Keratinocyte (primary cell): Measurements from ENCODE around the gene NFATC2. TPM values are rescaled to one million over a fixed set of nuclear protein-coding genes. Genes with fewer than 3 reads are reported as not detected.

Source experiments
- DNase-seq: peaks from one replicate; pipeline ENCODE4 v3.0.0-alpha.2; 2011; ENCODE audit warnings: low read depth, missing footprints, low spot score
- FAIRE-seq: peaks from 2 replicates; lab custom pipeline; 2011; peaks lifted over from hg19 to GRCh38; lab: Jason Lieb, UNC
- H2AFZ ChIP-seq: 2 replicates; pipeline ENCODE4 v1.6.0; 2012; ENCODE audit warnings: low read length, control low read depth, inconsistent platforms; ENCODE audit not compliant: control insufficient read depth
- H3K27ac ChIP-seq: 2 replicates; pipeline ENCODE4 v1.5.1; 2011; ENCODE audit warnings: low read length; ENCODE audit not compliant: control insufficient read depth, insufficient read depth
- H3K27me3 ChIP-seq: 3 replicates; pipeline ENCODE4 v1.6.0; 2011; ENCODE audit warnings: low read length; ENCODE audit not compliant: control insufficient read depth, insufficient read depth; ENCODE audit errors: extremely low read depth
- H3K36me3 ChIP-seq, 2 experiments: 2 replicates in 1 of 2; 3 replicates in 1 of 2; pipeline ENCODE4 v1.5.1; 2011; ENCODE audit warnings: low read length in 2 of 2, mild to moderate bottlenecking in 1 of 2; ENCODE audit not compliant: control insufficient read depth in 2 of 2, insufficient read depth in 2 of 2; ENCODE audit errors: extremely low read depth in 1 of 2
- H3K4me1 ChIP-seq: 3 replicates; pipeline ENCODE4 v1.5.1; 2011; ENCODE audit warnings: low read length; ENCODE audit not compliant: control insufficient read depth, insufficient read depth; ENCODE audit errors: extremely low read depth
- H3K4me2 ChIP-seq: 3 replicates; pipeline ENCODE4 v1.6.0; 2011; ENCODE audit warnings: low read depth, low read length; ENCODE audit not compliant: control insufficient read depth, insufficient read depth; ENCODE audit errors: extremely low read depth
- H3K4me3 ChIP-seq, 3 experiments: fragments of 200-600 bp in 1 of 3; sonication (generic) in 1 of 3; 2 replicates in 2 of 3; 3 replicates in 1 of 3; pipeline ENCODE4 v1.5.1; 2011 to 2016; ENCODE audit warnings: low read length in 3 of 3, mild to moderate bottlenecking in 3 of 3, control low read depth in 2 of 3, inconsistent platforms in 1 of 3, low read depth in 1 of 3, mixed read lengths in 1 of 3, mixed run types in 1 of 3, moderate library complexity in 1 of 3; ENCODE audit not compliant: control insufficient read depth in 2 of 3, insufficient read depth in 2 of 3; ENCODE audit errors: extremely low read depth in 1 of 3
- H3K79me2 ChIP-seq: 2 replicates; pipeline ENCODE4 v1.6.0; 2012; ENCODE audit warnings: low read length; ENCODE audit not compliant: control insufficient read depth, insufficient read depth
- H3K9ac ChIP-seq: 3 replicates; pipeline ENCODE4 v1.6.0; 2011; ENCODE audit warnings: low read length; ENCODE audit not compliant: control insufficient read depth, insufficient read depth; ENCODE audit errors: extremely low read depth
- H3K9me1 ChIP-seq: 3 replicates; pipeline ENCODE4 v1.6.0; 2011; ENCODE audit warnings: low read length; ENCODE audit not compliant: control insufficient read depth, insufficient read depth; ENCODE audit errors: extremely low read depth
- H3K9me3 ChIP-seq: 2 replicates; pipeline ENCODE4 v1.5.1; 2012; ENCODE audit warnings: low read depth, low read length; ENCODE audit not compliant: control insufficient read depth
- H4K20me1 ChIP-seq: 3 replicates; pipeline ENCODE4 v1.6.0; 2011; ENCODE audit warnings: low read length; ENCODE audit not compliant: control insufficient read depth, insufficient read depth; ENCODE audit errors: extremely low read depth
- EZH2 ChIP-seq: IDR thresholded peaks from one replicate; pipeline ENCODE4 v1.6.1; 2012; ENCODE audit warnings: inconsistent platforms, mild to moderate bottlenecking, low read length, moderate library complexity
- dilution Hi-C: fragments of 300-500 bp; cut with MboI; formaldehyde crosslinking; loops from one replicate; pipeline ENCODE4 v1.7.0; 2020; ENCODE audit warnings: low sequenced_read_pairs; ENCODE audit not compliant: extremely low pct_ligation_motif_present
- polyA plus RNA-seq, 5 experiments: library from polyadenylated mRNA; depleted of rRNA in 3 of 5; stranded (reverse) in 3 of 5; stranded (forward) in 1 of 5; unstranded in 1 of 5; fragments of >200 nt; gene quantifications; 1 replicate in 1 of 5; 2 replicates in 3 of 5; 3 replicates in 1 of 5; pipeline versions ENCODE4 v1.2.1 to v1.2.3, GENCODE V29; 2011 to 2012; ENCODE audit warnings: missing spikeins in 2 of 5, low read depth in 1 of 5, low replicate concordance in 1 of 5
- TF ChIP-seq, protein P1 (sequence below), 3 experiments: IDR thresholded peaks in 1 of 3; conservative IDR thresholded peaks in 1 of 3; optimal IDR thresholded peaks in 1 of 3; 2 replicates in 2 of 3; 3 replicates in 1 of 3; pipeline versions ENCODE3 to v1.5.1; 2011; ENCODE audit warnings: low read length in 3 of 3, mild to moderate bottlenecking in 3 of 3, moderate library complexity in 2 of 3, control low read depth in 1 of 3, inconsistent platforms in 1 of 3; ENCODE audit not compliant: insufficient read depth in 2 of 3; ENCODE audit errors: extremely low read depth in 1 of 3

Gene NFATC2
- polyA plus RNA-seq, 1 donor (not counting 4 experiments of a cell fraction or from before 2014, with no cell fraction given), result 0.05 TPM

DNA sequence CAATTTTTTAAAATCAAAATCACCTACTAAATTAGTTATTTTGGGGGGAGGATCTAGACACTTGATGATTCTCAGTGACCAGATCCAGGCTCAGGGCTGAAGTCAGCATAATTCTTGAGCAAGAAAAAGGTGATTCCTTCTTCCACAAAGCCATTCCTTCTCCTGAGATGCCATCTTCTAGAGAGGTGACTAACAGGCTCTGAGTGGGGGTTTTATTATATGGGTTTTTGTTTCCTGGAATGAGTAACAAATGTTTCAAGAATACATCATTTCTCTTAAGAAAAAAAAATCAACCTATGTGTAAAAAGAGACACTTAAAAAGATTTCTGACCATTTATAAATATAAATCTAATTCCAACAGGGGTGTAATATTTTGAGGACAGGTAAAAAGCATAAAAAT, 154.3 kb downstream of the NFATC2 start:
- TF ChIP-seq, protein P1, sequence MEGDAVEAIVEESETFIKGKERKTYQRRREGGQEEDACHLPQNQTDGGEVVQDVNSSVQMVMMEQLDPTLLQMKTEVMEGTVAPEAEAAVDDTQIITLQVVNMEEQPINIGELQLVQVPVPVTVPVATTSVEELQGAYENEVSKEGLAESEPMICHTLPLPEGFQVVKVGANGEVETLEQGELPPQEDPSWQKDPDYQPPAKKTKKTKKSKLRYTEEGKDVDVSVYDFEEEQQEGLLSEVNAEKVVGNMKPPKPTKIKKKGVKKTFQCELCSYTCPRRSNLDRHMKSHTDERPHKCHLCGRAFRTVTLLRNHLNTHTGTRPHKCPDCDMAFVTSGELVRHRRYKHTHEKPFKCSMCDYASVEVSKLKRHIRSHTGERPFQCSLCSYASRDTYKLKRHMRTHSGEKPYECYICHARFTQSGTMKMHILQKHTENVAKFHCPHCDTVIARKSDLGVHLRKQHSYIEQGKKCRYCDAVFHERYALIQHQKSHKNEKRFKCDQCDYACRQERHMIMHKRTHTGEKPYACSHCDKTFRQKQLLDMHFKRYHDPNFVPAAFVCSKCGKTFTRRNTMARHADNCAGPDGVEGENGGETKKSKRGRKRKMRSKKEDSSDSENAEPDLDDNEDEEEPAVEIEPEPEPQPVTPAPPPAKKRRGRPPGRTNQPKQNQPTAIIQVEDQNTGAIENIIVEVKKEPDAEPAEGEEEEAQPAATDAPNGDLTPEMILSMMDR (optimal IDR thresholded peaks at IDR 0.05 in 1 of 3, IDR thresholded peaks at IDR 0.05 in 1 of 3, conservative IDR thresholded peaks at IDR 0.05 in 1 of 3; ENCODE audit: extremely low read depth in 1 of 3, insufficient read depth in 2 of 3, low read length in 3 of 3), result no peak
- TF ChIP-seq EZH2, result no peak
- Histone ChIP-seq H3K4me1 (peaks cover 10% of the 10 kb centered on the region), H3K36me3 (no peaks in the 10 kb centered on the region), H3K4me2 (no peak overlapping the region), H3K9me1 (no peaks in the 10 kb centered on the region), H3K27ac (no peak overlapping the region), H4K20me1 (no peaks in the 10 kb centered on the region), H3K27me3 (peaks cover 18% of the 10 kb centered on the region), H2AFZ (no peak overlapping the region), H3K79me2 (no peaks in the 10 kb centered on the region), H3K4me3 (no peak overlapping the region), H3K9me3 (no peaks in the 10 kb centered on the region), H3K9ac (no peak overlapping the region)
- no peak for DNase-seq
- FAIRE-seq, result no peak
- dilution Hi-C loops, result no loop called here

DNA sequence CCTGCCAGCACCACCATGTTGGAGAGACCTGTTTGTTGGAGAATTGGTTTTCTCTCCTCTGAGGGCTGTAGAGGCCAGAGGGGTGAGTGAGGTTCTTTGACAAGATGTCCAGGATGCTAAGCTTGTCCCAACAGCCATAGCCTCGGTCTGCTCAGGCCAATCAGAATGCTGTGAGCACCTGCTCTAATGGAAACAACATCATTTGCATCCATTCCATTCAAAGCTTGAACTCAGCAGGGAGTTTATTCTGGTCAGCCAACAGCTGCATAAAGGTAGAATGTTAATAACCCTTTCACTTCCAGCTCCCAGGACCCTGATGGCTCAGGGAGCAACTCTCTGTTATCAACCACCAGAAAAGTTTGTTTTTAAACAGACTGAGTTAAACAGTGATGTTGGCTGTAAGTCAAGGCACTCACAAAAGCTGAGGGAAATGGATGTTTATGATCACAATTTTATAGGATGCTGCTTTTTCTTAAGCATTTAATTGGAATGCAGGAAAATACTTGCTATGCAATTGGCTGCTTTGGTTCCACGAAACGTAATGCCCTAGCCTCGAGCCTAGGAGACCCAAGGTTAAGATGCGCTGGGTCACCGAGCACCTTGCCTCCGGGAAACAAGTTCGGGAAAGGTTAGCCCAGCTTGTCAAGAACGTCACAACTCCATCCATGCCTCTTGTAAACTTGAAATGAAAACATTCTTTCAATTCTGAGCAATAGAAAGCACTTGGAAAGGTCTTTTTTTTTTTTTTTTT, 155.2 kb downstream of the NFATC2 start:
- no peak overlapping the region for H3K4me2 ChIP-seq
- FAIRE-seq (no peak), DNase-seq (no peak)
- no peaks in the 10 kb centered on the region for H3K36me3 ChIP-seq
- no peak overlapping the region for H3K27ac ChIP-seq
- H3K4me3 ChIP-seq, result no peak overlapping the region
- no peaks in the 10 kb centered on the region for H3K9me3 ChIP-seq
- H3K4me1 ChIP-seq, result peaks cover 12% of the 10 kb centered on the region
- dilution Hi-C loops, result no loop called here
- no peaks in the 10 kb centered on the region for H3K9me1 ChIP-seq
- no peak overlapping the region for H3K9ac ChIP-seq
- TF ChIP-seq, protein P1 (optimal IDR thresholded peaks at IDR 0.05 in 1 of 3, IDR thresholded peaks at IDR 0.05 in 1 of 3, conservative IDR thresholded peaks at IDR 0.05 in 1 of 3; ENCODE audit: extremely low read depth in 1 of 3, insufficient read depth in 2 of 3, low read length in 3 of 3), result no peak
- TF ChIP-seq EZH2, result no peak
- H3K79me2 ChIP-seq, result no peaks in the 10 kb centered on the region
- no peak overlapping the region for H2AFZ ChIP-seq
- H4K20me1 ChIP-seq, result no peaks in the 10 kb centered on the region
- peaks cover 16% of the 10 kb centered on the region for H3K27me3 ChIP-seq
